BE2C (cell line): ENCODE results near the gene TSC22D1.
"Not testable (repeated sequence)": the region's sequence is repeated elsewhere in the genome, so short reads cannot be mapped to it uniquely, and the experiment has no call there.

Experiments used
- DNase-seq: peaks from one replicate; pipeline ENCODE4 v3.0.0-alpha.2; 2020
- H3K27me3 ChIP-seq: fragments of 250-450 bp; sonication (Bioruptor Pico); 2 replicates; pipeline ENCODE4 v1.5.1; 2020; ENCODE audit warnings: mild to moderate bottlenecking
- H3K36me3 ChIP-seq: fragments of 250-450 bp; sonication (Bioruptor Pico); 2 replicates; pipeline ENCODE4 v1.5.1; 2020; ENCODE audit warnings: mild to moderate bottlenecking
- H3K4me1 ChIP-seq: fragments of 250-450 bp; sonication (Bioruptor Pico); 2 replicates; pipeline ENCODE4 v1.5.1; 2020
- H3K4me3 ChIP-seq: 2 replicates; pipeline ENCODE4 v1.5.1; 2011; ENCODE audit warnings: low read depth, low read length
- H3K9me3 ChIP-seq: fragments of 250-450 bp; sonication (Bioruptor Pico); 2 replicates; pipeline ENCODE4 v1.5.1; 2020
- TF ChIP-seq, protein P1 (sequence below): IDR thresholded peaks from 2 replicates; pipeline ENCODE4 v1.5.1; 2012; ENCODE audit warnings: mild to moderate bottlenecking, low read depth, low read length

TSC22D1 gene

DNA sequence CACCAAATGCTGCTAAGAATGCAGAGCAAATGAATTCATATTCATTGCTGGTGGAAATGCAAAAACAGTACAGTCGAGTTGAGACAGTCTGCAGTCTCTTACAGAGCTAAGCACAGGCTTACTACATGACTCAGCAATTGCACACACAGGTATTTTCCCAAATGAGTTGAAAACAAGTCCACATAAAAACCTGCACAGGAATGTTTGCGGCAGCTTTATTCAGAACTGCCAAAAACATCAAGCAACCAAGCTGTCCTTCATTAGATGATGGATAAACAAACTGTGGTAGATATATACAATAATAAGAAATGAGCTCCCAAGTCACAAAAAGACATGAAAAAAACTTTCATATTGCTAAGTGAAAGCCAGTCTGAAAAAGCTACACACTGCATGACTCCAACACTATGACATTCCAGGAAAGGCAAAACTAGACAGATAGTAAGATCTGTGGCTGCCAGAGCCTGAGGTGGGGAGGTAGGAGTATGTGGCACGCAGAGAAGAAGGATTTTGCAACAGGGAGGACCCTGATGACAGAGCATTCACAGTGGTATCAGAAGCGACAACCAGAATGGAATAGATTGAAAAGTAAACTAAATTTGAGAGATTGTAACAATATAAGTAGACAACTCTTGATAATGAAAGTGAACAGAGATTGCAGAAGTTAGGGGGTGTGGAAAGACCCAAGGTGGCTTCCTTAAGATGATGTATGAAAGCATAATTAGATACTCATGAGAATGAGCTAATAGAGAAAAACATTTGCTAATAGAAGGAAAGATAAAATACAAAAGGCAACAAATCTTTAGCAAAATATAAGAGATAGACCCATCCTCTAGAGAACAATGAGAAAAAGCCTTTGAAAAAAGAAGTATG, 52.7 kb downstream of the TSC22D1 start:
- Histone ChIP-seq H3K27me3 (no peaks in the 10 kb centered on the region), H3K4me3 (no peak overlapping the region), H3K9me3 (no peaks in the 10 kb centered on the region), H3K36me3 (no peaks in the 10 kb centered on the region), H3K4me1 (peaks cover 7% of the 10 kb centered on the region; the same call in 1 of the 2 replicates)
- DNase-seq: no peak
- TF ChIP-seq, protein P1, sequence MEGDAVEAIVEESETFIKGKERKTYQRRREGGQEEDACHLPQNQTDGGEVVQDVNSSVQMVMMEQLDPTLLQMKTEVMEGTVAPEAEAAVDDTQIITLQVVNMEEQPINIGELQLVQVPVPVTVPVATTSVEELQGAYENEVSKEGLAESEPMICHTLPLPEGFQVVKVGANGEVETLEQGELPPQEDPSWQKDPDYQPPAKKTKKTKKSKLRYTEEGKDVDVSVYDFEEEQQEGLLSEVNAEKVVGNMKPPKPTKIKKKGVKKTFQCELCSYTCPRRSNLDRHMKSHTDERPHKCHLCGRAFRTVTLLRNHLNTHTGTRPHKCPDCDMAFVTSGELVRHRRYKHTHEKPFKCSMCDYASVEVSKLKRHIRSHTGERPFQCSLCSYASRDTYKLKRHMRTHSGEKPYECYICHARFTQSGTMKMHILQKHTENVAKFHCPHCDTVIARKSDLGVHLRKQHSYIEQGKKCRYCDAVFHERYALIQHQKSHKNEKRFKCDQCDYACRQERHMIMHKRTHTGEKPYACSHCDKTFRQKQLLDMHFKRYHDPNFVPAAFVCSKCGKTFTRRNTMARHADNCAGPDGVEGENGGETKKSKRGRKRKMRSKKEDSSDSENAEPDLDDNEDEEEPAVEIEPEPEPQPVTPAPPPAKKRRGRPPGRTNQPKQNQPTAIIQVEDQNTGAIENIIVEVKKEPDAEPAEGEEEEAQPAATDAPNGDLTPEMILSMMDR: no peak

GRCh38 chr13:44519642-44520041, 56.5 kb downstream of the TSC22D1 start:
- no peak overlapping the region for H3K4me3 ChIP-seq
- H3K36me3 ChIP-seq: no peaks in the 10 kb centered on the region
- H3K4me1 ChIP-seq: peaks cover 7% of the 10 kb centered on the region; the same call in 1 of the 2 replicates
- no peak for DNase-seq
- TF ChIP-seq, protein P1: no peak
- H3K9me3 ChIP-seq: no peaks in the 10 kb centered on the region
- H3K27me3 ChIP-seq: no peaks in the 10 kb centered on the region

- Histone ChIP-seq H3K4me3 (no peak overlapping the region), H3K4me1 (no peaks in the 10 kb centered on the region), H3K9me3 (no peaks in the 10 kb centered on the region), H3K36me3 (no peaks in the 10 kb centered on the region), H3K27me3 (no peaks in the 10 kb centered on the region)
- no peak for DNase-seq
- TF ChIP-seq, protein P1: no peak
Observed at GRCh38 chr13:44516771-44517170, 59.4 kb downstream of the TSC22D1 start.

GRCh38 chr13:44514278-44514677, 61.9 kb downstream of the TSC22D1 start:
- Histone ChIP-seq H3K27me3 (no peaks in the 10 kb centered on the region), H3K4me3 (no peak overlapping the region), H3K36me3 (no peaks in the 10 kb centered on the region), H3K4me1 (no peaks in the 10 kb centered on the region), H3K9me3 (no peaks in the 10 kb centered on the region)
- DNase-seq: no peak
- TF ChIP-seq, protein P1: no peak

DNA sequence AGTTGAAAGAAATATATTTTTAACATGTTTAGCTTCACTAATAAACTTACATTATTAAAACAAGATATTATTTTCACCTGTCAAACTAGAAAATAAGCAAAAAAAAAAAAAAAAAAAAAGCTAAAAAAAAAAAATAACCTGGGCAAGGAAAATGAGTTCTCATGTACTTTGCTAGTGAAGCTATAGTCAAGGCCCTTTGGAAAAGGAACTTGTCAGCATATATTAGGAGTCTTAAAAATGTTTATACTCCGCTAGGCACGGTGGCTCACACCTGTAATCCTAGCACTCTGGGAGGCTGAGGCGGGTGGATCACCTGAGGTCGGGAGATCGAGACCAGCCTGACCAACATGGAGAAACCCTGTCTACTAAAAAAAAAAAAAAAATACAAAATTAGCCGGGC, 66.3 kb downstream of the TSC22D1 start:
- not testable (repeated sequence) for H3K9me3 ChIP-seq, H3K36me3 ChIP-seq, DNase-seq, H3K27me3 ChIP-seq, H3K4me1 ChIP-seq, H3K4me3 ChIP-seq

DNA sequence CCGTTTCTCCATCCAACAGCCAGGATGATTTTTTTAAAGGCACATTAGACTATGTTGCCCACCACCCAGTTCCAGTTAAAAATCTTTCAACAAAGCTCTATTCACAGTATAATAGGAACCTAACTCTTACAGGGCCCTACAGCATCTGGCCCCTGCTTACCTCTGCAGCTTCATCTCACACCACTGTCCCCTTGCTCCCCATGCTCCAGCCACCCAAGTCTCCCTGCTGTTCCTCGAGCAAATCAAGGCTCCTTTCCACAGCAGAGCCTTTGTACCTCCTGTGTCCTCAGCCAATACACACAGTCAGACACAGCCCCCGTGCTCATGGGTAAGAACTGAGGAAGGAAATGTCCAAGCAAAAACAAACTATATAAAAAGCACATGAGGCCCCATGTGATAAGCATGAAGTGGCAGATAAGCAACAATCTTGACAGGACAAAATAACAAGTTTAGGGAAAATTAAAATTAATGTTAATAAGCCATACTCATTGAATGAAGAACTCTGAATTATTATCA, 67.5 kb downstream of the TSC22D1 start:
- Histone ChIP-seq H3K27me3 (no peaks in the 10 kb centered on the region), H3K36me3 (no peaks in the 10 kb centered on the region), H3K4me1 (no peaks in the 10 kb centered on the region), H3K4me3 (no peak overlapping the region), H3K9me3 (no peaks in the 10 kb centered on the region)
- no peak for DNase-seq
- TF ChIP-seq, protein P1: no peak
